Endothelial cell of umbilical vein (primary cell): Measurements from ENCODE around the gene TGFBI. TPM values are rescaled to one million over a fixed set of nuclear protein-coding genes. Genes with fewer than 3 reads are reported as not detected.
A peak's percentile ranks its signal among the peaks of the same experiment; 100 is the strongest.

Source experiments
- BruUV-seq: library from RNA; stranded (reverse); fragments of 400-500 nt; replicated peaks from 2 replicates; lab custom pipeline; 2021; lab: Mats Ljungman, UMichigan
- CTCF ChIA-PET: fragments of 300-600, 350-600 bp; sonication (Branson Sonifier 250); formaldehyde crosslinking; loops from one replicate; lab custom pipeline; 2021; ENCODE audit warnings: antibody characterized with exemption, inconsistent platforms; lab: Charles Lee
- POLR2A ChIA-PET: fragments of 300-600, 350-600 bp; sonication (Branson Sonifier 250); formaldehyde crosslinking; loops from one replicate; lab custom pipeline; 2021; ENCODE audit warnings: antibody characterized with exemption, inconsistent platforms; lab: Charles Lee
- DNase-seq: peaks from one replicate; pipeline ENCODE4 v3.0.0-alpha.2; 2011; ENCODE audit warnings: low read depth, low spot score
- FAIRE-seq: peaks from 2 replicates; lab custom pipeline; 2011; peaks lifted over from hg19 to GRCh38; lab: Jason Lieb, UNC
- H2AFZ ChIP-seq: 2 replicates; pipeline ENCODE4 v1.6.0; 2012; ENCODE audit warnings: low read depth, low read length, control low read depth, inconsistent platforms
- H3K27ac ChIP-seq: 2 replicates; pipeline ENCODE4 v1.5.1; 2011; ENCODE audit warnings: low read depth, mild to moderate bottlenecking, control low read depth, low read length, moderate library complexity; ENCODE audit not compliant: insufficient read depth
- H3K27me3 ChIP-seq, 2 experiments: 2 replicates each; pipeline versions ENCODE4 v1.6.0 to v1.6.1; 2011; ENCODE audit warnings: low read length in 2 of 2, mixed read lengths in 1 of 2; ENCODE audit not compliant: control insufficient read depth in 2 of 2, insufficient read depth in 2 of 2
- H3K36me3 ChIP-seq, 2 experiments: 2 replicates in 1 of 2; 3 replicates in 1 of 2; pipeline ENCODE4 v1.5.1; 2011; ENCODE audit warnings: low read length in 2 of 2, mild to moderate bottlenecking in 1 of 2, moderate library complexity in 1 of 2; ENCODE audit not compliant: control insufficient read depth in 2 of 2, insufficient read depth in 2 of 2; ENCODE audit errors: extremely low read depth in 1 of 2
- H3K4me1 ChIP-seq: 3 replicates; pipeline ENCODE4 v1.5.1; 2011; ENCODE audit warnings: mild to moderate bottlenecking, low read length; ENCODE audit not compliant: control insufficient read depth, insufficient read depth; ENCODE audit errors: extremely low read depth
- H3K4me2 ChIP-seq: 2 replicates; pipeline ENCODE4 v1.6.1; 2011; ENCODE audit warnings: low read length, control low read depth, mixed read lengths; ENCODE audit not compliant: insufficient read depth
- H3K4me3 ChIP-seq, 3 experiments: fragments of 200-600 bp in 1 of 3; sonication (generic), shearing (Covaris generic) in 1 of 3; replicated peaks in 1 of 3; 2 replicates each; pipeline ENCODE4 v1.5.1; 2011 to 2016; ENCODE audit warnings: control low read depth in 3 of 3, low read length in 3 of 3, mild to moderate bottlenecking in 2 of 3, inconsistent platforms in 1 of 3, low read depth in 1 of 3, moderate library complexity in 1 of 3; ENCODE audit not compliant: insufficient read depth in 1 of 3
- H3K79me2 ChIP-seq: 2 replicates; pipeline ENCODE4 v1.6.0; 2012; ENCODE audit warnings: low read length, inconsistent platforms; ENCODE audit not compliant: control insufficient read depth, insufficient read depth
- H3K9ac ChIP-seq: replicated peaks from 2 replicates; pipeline ENCODE3; 2011; ENCODE audit warnings: low read length, control low read depth; ENCODE audit not compliant: insufficient read depth; ENCODE audit errors: extremely low read depth
- H3K9me1 ChIP-seq: replicated peaks from 3 replicates; pipeline ENCODE4 v1.6.0; 2011; ENCODE audit warnings: mild to moderate bottlenecking, low read length; ENCODE audit not compliant: control insufficient read depth, insufficient read depth; ENCODE audit errors: extremely low read depth
- H3K9me3 ChIP-seq: replicated peaks from 2 replicates; pipeline ENCODE4 v1.5.1; 2012; ENCODE audit warnings: low read length, inconsistent platforms; ENCODE audit not compliant: control insufficient read depth, insufficient read depth
- H4K20me1 ChIP-seq: replicated peaks from 2 replicates; pipeline ENCODE3; 2011; ENCODE audit warnings: mild to moderate bottlenecking, low read length; ENCODE audit not compliant: control insufficient read depth, insufficient read depth; ENCODE audit errors: extremely low read depth
- EZH2 ChIP-seq: IDR thresholded peaks from 2 replicates; pipeline ENCODE4 v1.6.1; 2012; ENCODE audit warnings: borderline replicate concordance, low read depth, mild to moderate bottlenecking, moderate library complexity, low read length, inconsistent platforms; ENCODE audit not compliant: severe bottlenecking
- FOS ChIP-seq: IDR thresholded peaks from 2 replicates; pipeline ENCODE4 v1.6.1; 2011; ENCODE audit warnings: mild to moderate bottlenecking, low read length, moderate library complexity, borderline replicate concordance; ENCODE audit not compliant: insufficient read depth
- GATA2 ChIP-seq: IDR thresholded peaks from 2 replicates; pipeline ENCODE4 v1.7.0; 2011; ENCODE audit warnings: low read depth, mild to moderate bottlenecking, moderate library complexity, mixed read lengths, low read length; ENCODE audit not compliant: insufficient read length, insufficient read depth
- JUN ChIP-seq: IDR thresholded peaks from 2 replicates; pipeline ENCODE4 v1.6.1; 2011; ENCODE audit warnings: borderline replicate concordance, low read depth; ENCODE audit not compliant: insufficient read length, insufficient read depth
- MYC ChIP-seq: IDR thresholded peaks from one replicate; pipeline ENCODE4 v1.6.1; 2011; ENCODE audit warnings: mild to moderate bottlenecking, low read depth, low read length
- POLR2A ChIP-seq: IDR thresholded peaks from 2 replicates; pipeline ENCODE4 v1.6.1; 2012; ENCODE audit warnings: low read depth, mild to moderate bottlenecking, control low read depth, low read length
- POLR2AphosphoS5 ChIP-seq: IDR thresholded peaks from 2 replicates; pipeline ENCODE4 v1.6.1; 2012; ENCODE audit warnings: low read depth, mild to moderate bottlenecking, control low read depth, low read length, moderate library complexity; ENCODE audit not compliant: insufficient read depth
- dilution Hi-C: fragments of 300-500 bp; cut with MboI; formaldehyde crosslinking; loops from one replicate; pipeline ENCODE4 v1.15.0; 2019; ENCODE audit warnings: low sequenced_read_pairs; ENCODE audit not compliant: extremely low pct_ligation_motif_present
- intact Hi-C: fragments of 100-400 bp; cut with micrococcal nuclease; formaldehyde crosslinking; loops from one replicate; pipeline ENCODE4 v1.10.0; 2022
- polyA plus RNA-seq, 4 experiments: library from polyadenylated mRNA; depleted of rRNA in 3 of 4; stranded (reverse) in 3 of 4; unstranded in 1 of 4; fragments of >200 nt; gene quantifications; 2 replicates each; pipeline versions ENCODE4 v1.2.1 to v1.2.3, GENCODE V29; 2011 to 2012; ENCODE audit warnings: missing spikeins in 1 of 4
- total RNA-seq: library from RNA; stranded (reverse); gene quantifications from 2 replicates; pipeline ENCODE4 v1.2.3, GENCODE V29; 2021
- TF ChIP-seq, protein P1 (sequence below): IDR thresholded peaks from 2 replicates; pipeline ENCODE4 v1.6.1; 2011; ENCODE audit not compliant: insufficient read depth, insufficient read length
- TF ChIP-seq, protein P2 (sequence below), 2 donors: IDR thresholded peaks; 1 replicate in 1 of 2; 2 replicates in 1 of 2; pipeline ENCODE4 v1.5.1; 2011; ENCODE audit warnings: low read length in 2 of 2, mild to moderate bottlenecking in 2 of 2, moderate library complexity in 2 of 2, control low read depth in 1 of 2, inconsistent platforms in 1 of 2, low read depth in 1 of 2; ENCODE audit not compliant: insufficient read depth in 1 of 2; ENCODE audit errors: extremely low read depth in 1 of 2

The TGFBI gene
- total and polyA plus RNA-seq, 2 donors (not counting 3 experiments of a cell fraction or from before 2014, with no cell fraction given), result 6.5 to 18.9 TPM

DNA sequence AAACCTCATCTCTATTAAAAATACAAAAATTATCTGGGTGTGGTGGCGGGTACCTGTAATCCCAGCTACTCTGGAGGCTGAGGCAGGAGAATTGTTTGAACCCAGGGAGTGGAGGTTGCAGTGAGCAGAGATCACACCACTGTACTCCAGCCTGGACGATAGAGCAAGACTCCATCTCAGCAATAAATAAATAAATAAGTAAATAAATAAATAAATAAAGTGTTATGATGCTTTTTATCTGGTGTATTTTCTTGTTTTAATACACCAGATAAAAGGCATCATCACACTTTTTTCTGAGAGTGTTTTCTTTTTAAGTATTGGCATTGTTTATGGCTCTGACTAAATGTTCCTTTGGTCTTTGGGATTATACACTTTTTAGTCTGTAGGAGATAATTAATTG lies 49.8 kb upstream of the TGFBI start:
- Histone ChIP-seq H3K27ac (no peak overlapping the region), H3K36me3 (no peaks in the 10 kb centered on the region), H3K27me3 (peaks cover 4 to 16% of the 10 kb centered on the region in 2 experiments), H3K9ac (peak overlapping the region; percentile 4), H3K9me1 (no peaks in the 10 kb centered on the region), H3K4me1 (peaks cover 10% of the 10 kb centered on the region), H3K4me3 (no peak overlapping the region), H3K79me2 (no peaks in the 10 kb centered on the region), H3K4me2 (peak overlapping the region; percentile 9), H2AFZ (no peak overlapping the region), H4K20me1 (no peaks in the 10 kb centered on the region), H3K9me3 (no peaks in the 10 kb centered on the region)
- intact Hi-C loops (loop anchor here (5.0 kb wide), 1 partner anchor 92 kb away; no protein-coding TSS in a partner anchor), dilution Hi-C loops (no loop called here)
- no TSS peak for BruUV-seq
- no peak for FAIRE-seq
- no peak for DNase-seq
- CTCF ChIA-PET, result interaction anchor here (1.2 to 2.2 kb wide), 9 partner anchors 10 to 104 kb away, joined by 3 to 58 read pairs (median 15); no protein-coding TSS in a partner anchor
- POLR2A ChIA-PET, result no interaction called here
- TF ChIP-seq POLR2A, result no peak
- TF ChIP-seq MYC, result no peak
- TF ChIP-seq GATA2, result no peak
- TF ChIP-seq EZH2, result no peak
- no peak for TF ChIP-seq JUN
- TF ChIP-seq, protein P1, sequence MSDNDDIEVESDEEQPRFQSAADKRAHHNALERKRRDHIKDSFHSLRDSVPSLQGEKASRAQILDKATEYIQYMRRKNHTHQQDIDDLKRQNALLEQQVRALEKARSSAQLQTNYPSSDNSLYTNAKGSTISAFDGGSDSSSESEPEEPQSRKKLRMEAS, result no peak
- TF ChIP-seq POLR2AphosphoS5, result no peak
- TF ChIP-seq, protein P2, sequence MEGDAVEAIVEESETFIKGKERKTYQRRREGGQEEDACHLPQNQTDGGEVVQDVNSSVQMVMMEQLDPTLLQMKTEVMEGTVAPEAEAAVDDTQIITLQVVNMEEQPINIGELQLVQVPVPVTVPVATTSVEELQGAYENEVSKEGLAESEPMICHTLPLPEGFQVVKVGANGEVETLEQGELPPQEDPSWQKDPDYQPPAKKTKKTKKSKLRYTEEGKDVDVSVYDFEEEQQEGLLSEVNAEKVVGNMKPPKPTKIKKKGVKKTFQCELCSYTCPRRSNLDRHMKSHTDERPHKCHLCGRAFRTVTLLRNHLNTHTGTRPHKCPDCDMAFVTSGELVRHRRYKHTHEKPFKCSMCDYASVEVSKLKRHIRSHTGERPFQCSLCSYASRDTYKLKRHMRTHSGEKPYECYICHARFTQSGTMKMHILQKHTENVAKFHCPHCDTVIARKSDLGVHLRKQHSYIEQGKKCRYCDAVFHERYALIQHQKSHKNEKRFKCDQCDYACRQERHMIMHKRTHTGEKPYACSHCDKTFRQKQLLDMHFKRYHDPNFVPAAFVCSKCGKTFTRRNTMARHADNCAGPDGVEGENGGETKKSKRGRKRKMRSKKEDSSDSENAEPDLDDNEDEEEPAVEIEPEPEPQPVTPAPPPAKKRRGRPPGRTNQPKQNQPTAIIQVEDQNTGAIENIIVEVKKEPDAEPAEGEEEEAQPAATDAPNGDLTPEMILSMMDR (IDR thresholded peaks at IDR 0.05; ENCODE audit: extremely low read depth in 1 of 2, insufficient read depth in 1 of 2, low read depth in 1 of 2, low read length in 2 of 2), result no peak
- no peak for TF ChIP-seq FOS
